ENCODE measurements around the gene ACE.

ACE gene

GRCh38 chr17:63505341-63505740, 28.5 kb downstream of the ACE start:
- Mint-ChIP-seq H3K36me3 (ENCODE audit: low read depth) (no peaks in the 10 kb centered on the region), H3K27me3 (ENCODE audit: low read depth) (peaks cover 69% of the 10 kb centered on the region), H3K4me1 (no peaks in the 10 kb centered on the region), H3K27ac (no peak overlapping the region), H3K4me3 (no peak overlapping the region), H3K9me3 (no peaks in the 10 kb centered on the region)
- no peak for TF ChIP-seq CTCF (IDR thresholded peaks at IDR 0.05; ENCODE audit: unreplicated experiment in 3 of 3)

- TF ChIP-seq CTCF (IDR thresholded peaks at IDR 0.05; ENCODE audit: unreplicated experiment in 3 of 3) = no peak
- Mint-ChIP-seq H3K36me3 (ENCODE audit: low read depth) (no peaks in the 10 kb centered on the region), H3K4me1 (no peaks in the 10 kb centered on the region), H3K9me3 (no peaks in the 10 kb centered on the region), H3K27ac (no peak overlapping the region), H3K4me3 (no peak overlapping the region), H3K27me3 (ENCODE audit: low read depth) (peaks cover 58% of the 10 kb centered on the region)
Observed at GRCh38 chr17:63506627-63507026, 29.8 kb downstream of the ACE start.

- no peaks in the 10 kb centered on the region for H3K4me1 Mint-ChIP-seq
- H3K27ac Mint-ChIP-seq = no peak overlapping the region
- no peak for TF ChIP-seq CTCF (IDR thresholded peaks at IDR 0.05; ENCODE audit: unreplicated experiment in 3 of 3)
- peaks cover 42% of the 10 kb centered on the region for H3K27me3 Mint-ChIP-seq (ENCODE audit: low read depth)
- H3K36me3 Mint-ChIP-seq (ENCODE audit: low read depth) = no peaks in the 10 kb centered on the region
- no peaks in the 10 kb centered on the region for H3K9me3 Mint-ChIP-seq
- H3K4me3 Mint-ChIP-seq = no peak overlapping the region
Observed at GRCh38 chr17:63511331-63511730, 34.5 kb downstream of the ACE start.

GRCh38 chr17:63512388-63512787, 35.5 kb downstream of the ACE start:
- no peaks in the 10 kb centered on the region for H3K4me1 Mint-ChIP-seq
- no peak overlapping the region for H3K27ac Mint-ChIP-seq
- H3K27me3 Mint-ChIP-seq (ENCODE audit: low read depth) = peaks cover 47% of the 10 kb centered on the region
- H3K4me3 Mint-ChIP-seq = no peak overlapping the region
- no peak for TF ChIP-seq CTCF (IDR thresholded peaks at IDR 0.05; ENCODE audit: unreplicated experiment in 3 of 3)
- H3K36me3 Mint-ChIP-seq (ENCODE audit: low read depth) = no peaks in the 10 kb centered on the region
- no peaks in the 10 kb centered on the region for H3K9me3 Mint-ChIP-seq

- no peaks in the 10 kb centered on the region for H3K4me1 Mint-ChIP-seq
- no peaks in the 10 kb centered on the region for H3K36me3 Mint-ChIP-seq (ENCODE audit: low read depth)
- TF ChIP-seq CTCF (IDR thresholded peaks at IDR 0.05; ENCODE audit: unreplicated experiment in 3 of 3) = no peak
- no peaks in the 10 kb centered on the region for H3K9me3 Mint-ChIP-seq
- peaks cover 49% of the 10 kb centered on the region for H3K27me3 Mint-ChIP-seq (ENCODE audit: low read depth)
- H3K27ac Mint-ChIP-seq = no peak overlapping the region
- no peak overlapping the region for H3K4me3 Mint-ChIP-seq
Observed at GRCh38 chr17:63512896-63513644, 36.2 kb downstream of the ACE start.

- no peak overlapping the region for H3K4me3 Mint-ChIP-seq
- no peaks in the 10 kb centered on the region for H3K4me1 Mint-ChIP-seq
- no peaks in the 10 kb centered on the region for H3K36me3 Mint-ChIP-seq (ENCODE audit: low read depth)
- H3K27ac Mint-ChIP-seq = no peak overlapping the region
- H3K9me3 Mint-ChIP-seq = no peaks in the 10 kb centered on the region
- H3K27me3 Mint-ChIP-seq (ENCODE audit: low read depth) = peaks cover 46% of the 10 kb centered on the region
- TF ChIP-seq CTCF (IDR thresholded peaks at IDR 0.05; ENCODE audit: unreplicated experiment in 3 of 3) = no peak
Observed at GRCh38 chr17:63514477-63514876, 37.6 kb downstream of the ACE start.
